Erythroblast (primary cell): ENCODE measurements around the gene TTF2.

Experiments used
- DNase-seq, 2 experiments: peaks; one replicate each; lab custom pipeline; 2025; lab: John Stamatoyannopoulos, UW
- GATA1 ChIP-seq: IDR thresholded peaks from 2 replicates; pipeline ENCODE4 v1.6.1; 2011; ENCODE audit warnings: low read depth, mild to moderate bottlenecking, control low read depth, low read length, moderate library complexity
- POLR2A ChIP-seq: IDR thresholded peaks from 2 replicates; pipeline ENCODE4 v1.6.1; 2011; ENCODE audit warnings: mild to moderate bottlenecking, low read length

TTF2 gene

GRCh38 chr1:117059334-117059677, 820 bp upstream of the TTF2 start:
- no peak for TF ChIP-seq POLR2A
- no peak for TF ChIP-seq GATA1
- DNase-seq = peak; percentile 75 to 79

- TF ChIP-seq GATA1 (no peak), POLR2A (peak; percentile 50)
- DNase-seq = peak; percentile 65 to 69
These were observed 553 bp downstream of the TTF2 start for GRCh38 chr1:117060441-117061317.

- TF ChIP-seq POLR2A (no peak), GATA1 (no peak)
- DNase-seq = peak in 1 of 2 experiments; percentile 20
These were observed 1.9 kb downstream of the TTF2 start for GRCh38 chr1:117061986-117062415.

GRCh38 chr1:117066367-117066766, 6.2 kb downstream of the TTF2 start:
- TF ChIP-seq POLR2A (no peak), GATA1 (no peak)
- DNase-seq = no peak

- no peak for TF ChIP-seq POLR2A
- TF ChIP-seq GATA1 = no peak
- DNase-seq = peak; percentile 59 to 77
These were observed 7.6 kb downstream of the TTF2 start for GRCh38 chr1:117067533-117068370.

GRCh38 chr1:117068580-117068979, 8.5 kb downstream of the TTF2 start:
- DNase-seq = no peak
- TF ChIP-seq GATA1 (no peak), POLR2A (no peak)

GRCh38 chr1:117069220-117069844, 9.2 kb downstream of the TTF2 start:
- no peak for DNase-seq
- TF ChIP-seq POLR2A = no peak
- no peak for TF ChIP-seq GATA1

GRCh38 chr1:117070124-117070523, 10.0 kb downstream of the TTF2 start:
- TF ChIP-seq POLR2A (no peak), GATA1 (no peak)
- no peak for DNase-seq

- no peak for DNase-seq
- TF ChIP-seq POLR2A = no peak
- no peak for TF ChIP-seq GATA1
These were observed 16.5 kb downstream of the TTF2 start for GRCh38 chr1:117076648-117077047.

GRCh38 chr1:117077267-117077666, 17.1 kb downstream of the TTF2 start:
- TF ChIP-seq POLR2A (no peak), GATA1 (no peak)
- DNase-seq = peak; percentile 7 to 58

GRCh38 chr1:117079737-117080136, 19.6 kb downstream of the TTF2 start:
- TF ChIP-seq POLR2A (no peak), GATA1 (no peak)
- DNase-seq = peak in 1 of 2 experiments; percentile 4

GRCh38 chr1:117084231-117084630, 24.1 kb downstream of the TTF2 start:
- DNase-seq = no peak
- TF ChIP-seq GATA1 (no peak), POLR2A (no peak)

- TF ChIP-seq GATA1 = no peak
- no peak for TF ChIP-seq POLR2A
- DNase-seq = no peak
These were observed 27.6 kb downstream of the TTF2 start for GRCh38 chr1:117087686-117088085.
